Stimulated activated CD4-positive, alpha-beta T cell treated with anti-CD3 and anti-CD28 coated beads, Interleukin-15, amount 100 ng/mL, for 48 hours (primary cell): ENCODE data around the gene TBXT.
"Not testable (repeated sequence)": the region's sequence is repeated elsewhere in the genome, so short reads cannot be mapped to it uniquely, and the experiment has no call there.

Experiments used
- DNase-seq, 2 donors: peaks; one replicate each; pipeline ENCODE4 v3.0.0-alpha.2; 2020; ENCODE audit warnings: low read depth in 2 of 2

TBXT gene

GRCh38 chr6:166169549-166170421 is 2.1 kb upstream of the TBXT start:
- no peak for DNase-seq

DNA sequence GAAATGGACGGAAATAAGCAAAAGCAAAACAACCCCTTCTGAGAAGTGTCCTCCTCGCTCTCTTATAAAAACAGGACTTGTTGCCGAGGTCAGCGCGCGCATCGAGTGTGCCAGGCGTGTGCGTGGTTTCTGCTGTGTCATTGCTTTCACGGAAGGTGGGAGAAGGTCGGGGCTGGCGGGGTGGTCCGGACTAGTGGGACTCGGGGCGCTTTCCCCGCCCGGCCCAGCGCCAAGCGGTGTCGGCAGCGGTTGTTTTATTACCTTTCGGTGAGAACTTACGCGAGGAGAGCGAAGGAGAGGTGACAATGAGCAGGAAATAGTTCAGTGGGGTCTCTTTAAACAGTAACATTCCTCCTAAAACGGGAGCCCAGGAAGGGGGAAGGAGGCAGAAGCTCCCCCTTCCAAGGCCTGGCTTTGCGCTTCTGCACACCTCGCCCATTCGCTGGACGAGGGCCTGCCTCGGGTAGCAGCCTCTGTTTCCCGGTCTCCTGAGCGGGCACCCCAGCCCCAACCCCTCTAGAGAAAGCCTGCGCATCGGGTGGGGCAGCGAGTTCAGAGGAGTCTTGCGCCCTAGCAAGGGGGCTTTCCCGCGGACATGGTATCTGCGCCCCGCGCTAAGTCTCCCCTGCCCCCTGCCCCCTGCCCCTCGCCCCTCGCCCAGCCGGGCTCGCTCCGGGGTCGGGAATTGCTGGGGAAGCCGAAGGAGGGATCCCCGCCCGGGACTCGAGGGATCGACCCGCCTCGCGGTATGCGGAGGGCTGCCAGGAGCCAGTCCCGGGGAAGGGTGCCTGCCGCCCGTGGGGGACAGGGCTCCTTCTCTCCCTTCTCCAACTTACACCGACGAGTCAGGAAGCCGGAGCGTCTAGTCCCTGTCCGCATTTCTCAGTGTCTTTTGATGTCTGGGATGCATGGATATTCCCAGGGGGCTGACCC is 1.2 kb upstream of the TBXT start:
- no peak for DNase-seq

DNA sequence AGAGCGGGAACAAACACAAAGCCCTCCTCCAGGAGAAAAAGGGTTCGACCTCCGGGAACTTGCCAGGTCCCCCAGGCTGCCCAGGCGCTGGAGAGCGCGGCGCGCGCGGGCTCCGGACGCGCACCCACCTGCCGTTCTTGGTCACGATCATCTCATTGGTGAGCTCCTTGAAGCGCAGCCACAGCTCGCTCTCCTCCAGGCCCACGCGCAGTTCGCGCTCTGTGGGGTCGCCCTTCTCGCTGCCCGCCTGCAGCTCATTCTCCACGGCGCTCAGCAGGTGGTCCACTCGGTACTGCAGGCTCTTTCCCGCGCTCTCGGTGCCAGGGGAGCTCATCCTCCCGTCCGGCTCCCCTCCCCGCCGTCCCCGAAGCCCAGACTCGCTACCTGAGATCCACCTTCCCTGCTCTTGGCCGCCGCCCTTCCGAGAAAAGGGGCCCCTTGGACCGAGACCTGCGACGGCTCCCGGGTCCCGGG is 356 bp downstream of the TBXT start:
- no peak for DNase-seq

DNA sequence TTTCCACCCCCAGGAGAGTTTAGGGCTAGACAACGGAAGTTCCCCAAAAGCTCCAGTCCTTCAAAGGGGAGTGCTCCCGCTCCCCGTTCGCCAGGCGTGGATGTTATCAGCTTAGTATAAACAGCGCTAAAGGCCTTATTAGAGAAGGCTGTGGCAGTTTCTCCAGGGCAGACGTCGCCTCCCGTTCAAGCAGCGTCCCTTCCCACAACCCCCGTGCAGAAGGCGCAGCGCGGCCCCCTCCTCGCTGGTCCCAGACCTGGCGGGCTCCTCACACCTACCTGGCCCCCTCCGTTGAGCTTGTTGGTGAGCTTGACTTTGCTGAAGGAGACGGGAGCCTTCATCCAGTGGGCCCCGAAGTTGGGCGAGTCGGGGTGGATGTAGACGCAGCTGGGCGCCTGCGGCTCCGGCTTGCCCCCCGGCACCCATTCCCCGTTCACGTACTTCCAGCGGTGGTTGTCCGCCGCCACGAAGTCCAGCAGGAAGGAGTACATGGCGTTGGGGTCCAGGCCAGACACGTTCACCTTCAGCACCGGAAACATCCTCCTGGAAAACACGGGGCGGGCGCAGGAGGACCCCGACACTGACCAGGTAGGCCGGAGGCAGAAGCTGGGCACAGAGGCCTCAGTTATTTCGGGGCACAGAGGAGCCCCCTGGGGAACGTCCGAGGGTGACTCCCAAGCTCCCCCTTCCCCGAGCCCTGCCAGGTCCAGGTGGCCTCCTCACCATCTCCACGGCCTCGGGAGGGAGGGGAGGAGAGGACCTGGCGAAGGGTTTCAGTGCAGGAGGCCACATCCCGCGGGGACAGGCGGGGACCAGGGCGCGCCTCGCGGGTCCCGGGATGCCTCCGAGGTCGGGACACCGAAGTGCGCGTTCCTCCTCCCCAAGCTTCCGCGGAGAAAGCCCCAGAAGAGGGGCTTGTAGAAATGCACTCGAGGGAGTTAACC is 1.1 kb downstream of the TBXT start:
- DNase-seq = no peak

DNA sequence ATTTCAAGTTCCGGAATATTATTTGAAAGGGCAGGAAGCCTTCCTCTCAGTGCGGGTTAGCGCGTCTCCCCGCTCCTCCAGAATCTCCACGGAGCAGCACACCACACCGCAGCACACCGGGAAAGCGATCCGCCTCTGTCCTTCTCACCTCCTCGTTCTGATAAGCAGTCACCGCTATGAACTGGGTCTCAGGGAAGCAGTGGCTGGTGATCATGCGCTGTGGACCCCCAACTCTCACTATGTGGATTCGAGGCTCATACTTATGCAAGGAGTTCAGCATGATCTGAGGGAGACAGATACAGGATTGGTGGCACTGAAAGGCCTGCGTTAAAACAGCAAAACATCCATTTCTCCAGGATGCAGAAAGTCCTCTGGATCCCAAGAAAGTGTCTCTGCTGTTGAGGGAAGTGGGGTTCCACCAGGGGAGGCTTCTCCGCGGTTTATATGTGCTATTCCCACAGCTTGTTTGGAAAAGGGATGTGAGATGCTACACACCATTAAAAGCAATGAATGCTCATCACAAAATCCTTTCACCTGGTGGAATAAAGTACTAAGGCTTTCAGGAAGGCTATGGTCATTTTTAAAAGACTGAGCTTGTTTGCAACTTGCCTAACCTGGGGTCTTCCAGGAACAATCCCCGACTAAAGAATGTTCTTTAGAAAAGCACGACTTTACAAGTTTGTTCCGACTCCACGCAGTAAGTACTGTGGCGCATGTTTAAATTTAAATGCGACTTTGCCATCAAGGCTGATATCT is 1.9 kb downstream of the TBXT start:
- no peak for DNase-seq

- peak; percentile 7 to 44 for DNase-seq
Measured at GRCh38 chr6:166162599-166163342, 4.9 kb downstream of the TBXT start.

DNA sequence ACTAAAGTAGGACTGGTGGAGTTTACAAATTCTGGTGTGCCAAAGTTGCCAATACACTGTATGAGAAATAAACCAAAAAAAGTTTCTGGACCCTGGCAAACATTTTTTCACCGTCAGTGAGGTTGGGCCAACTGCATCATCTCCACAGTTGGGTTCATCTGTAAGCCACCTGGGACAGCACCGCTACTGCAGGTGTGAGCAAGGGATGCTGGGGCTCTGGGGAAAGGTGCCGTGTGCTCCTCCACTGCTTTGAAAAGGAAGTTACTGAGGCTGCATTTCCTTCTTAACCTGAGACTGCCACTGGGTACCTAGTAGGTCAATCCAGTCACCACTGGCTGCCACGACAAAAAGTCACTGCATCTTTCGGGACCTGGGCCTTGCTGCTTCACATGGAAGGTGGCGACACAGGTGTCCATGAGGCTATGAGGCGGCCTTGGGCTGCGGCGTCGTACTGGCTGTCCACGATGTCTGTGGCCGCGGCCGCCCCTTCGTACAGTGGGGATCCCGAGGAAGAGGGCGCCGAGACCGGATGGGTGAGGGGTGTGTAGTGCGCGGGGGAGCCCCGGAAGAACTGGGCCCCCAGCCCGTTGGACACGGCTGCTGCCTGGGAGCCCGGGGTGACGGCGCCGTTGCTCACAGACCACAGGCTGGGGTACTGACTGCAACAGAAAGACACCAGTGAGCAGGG is 9.6 kb downstream of the TBXT start:
- no peak for DNase-seq

DNA sequence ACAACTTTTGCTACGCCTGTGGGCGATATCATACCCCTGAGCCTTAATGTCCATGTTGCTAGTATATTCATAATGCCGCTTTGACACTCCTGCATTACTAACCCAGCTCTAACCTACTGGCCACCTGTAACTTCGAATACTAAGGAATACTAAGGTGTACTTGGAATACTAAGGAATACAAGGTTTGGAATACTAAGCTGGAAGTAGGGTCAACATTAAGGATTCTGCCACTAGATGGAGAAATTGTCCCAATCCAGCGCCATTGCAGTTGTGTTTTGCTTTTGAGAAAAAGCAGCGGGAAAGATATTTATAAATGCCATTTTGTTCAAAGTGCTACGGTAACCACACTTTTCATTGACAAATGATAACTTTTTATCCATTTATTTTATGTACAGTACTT is 10.7 kb downstream of the TBXT start:
- DNase-seq = no peak

DNA sequence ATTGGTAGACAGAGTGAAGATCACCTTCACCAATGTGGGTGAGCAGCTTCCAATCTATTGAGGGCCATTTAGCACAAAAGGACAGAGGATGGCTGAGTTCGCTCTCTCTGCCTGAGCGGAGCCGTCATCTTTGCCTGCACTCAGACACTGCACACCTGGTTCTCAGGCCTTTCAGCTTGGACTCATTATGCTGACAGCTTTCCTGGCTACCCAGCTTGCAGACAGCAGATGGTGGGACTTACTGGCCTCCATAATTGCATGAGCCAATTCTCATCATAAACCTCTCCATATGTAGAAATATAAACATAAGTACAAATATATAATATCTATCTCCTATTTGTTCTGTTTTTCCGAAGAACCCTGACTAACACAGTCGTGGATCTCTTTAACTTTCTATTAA is 13.7 kb downstream of the TBXT start:
- no peak for DNase-seq

GRCh38 chr6:166152660-166153059 is 15.0 kb downstream of the TBXT start:
- DNase-seq = no peak

- no peak for DNase-seq
Measured at GRCh38 chr6:166151798-166152197, 15.9 kb downstream of the TBXT start.

DNA sequence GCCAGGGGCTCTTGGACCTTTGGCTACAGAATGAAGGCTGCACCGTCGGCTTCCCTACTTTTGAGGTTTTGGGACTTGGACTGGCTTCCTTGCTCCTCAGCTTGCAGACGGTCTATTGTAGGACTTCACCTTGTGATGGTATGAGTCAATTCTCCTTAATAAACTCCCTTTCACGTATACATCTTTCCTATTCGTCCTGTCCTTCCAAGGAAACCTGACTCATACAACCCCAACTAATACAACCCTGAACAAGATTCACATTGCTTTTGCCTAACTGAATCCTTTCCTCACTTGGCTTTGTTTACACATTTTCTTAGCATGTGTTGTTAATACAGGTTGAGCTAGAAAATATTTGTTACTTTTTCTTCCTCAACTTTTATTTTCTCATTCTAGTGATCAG is 21.9 kb downstream of the TBXT start:
- DNase-seq = no peak

DNA sequence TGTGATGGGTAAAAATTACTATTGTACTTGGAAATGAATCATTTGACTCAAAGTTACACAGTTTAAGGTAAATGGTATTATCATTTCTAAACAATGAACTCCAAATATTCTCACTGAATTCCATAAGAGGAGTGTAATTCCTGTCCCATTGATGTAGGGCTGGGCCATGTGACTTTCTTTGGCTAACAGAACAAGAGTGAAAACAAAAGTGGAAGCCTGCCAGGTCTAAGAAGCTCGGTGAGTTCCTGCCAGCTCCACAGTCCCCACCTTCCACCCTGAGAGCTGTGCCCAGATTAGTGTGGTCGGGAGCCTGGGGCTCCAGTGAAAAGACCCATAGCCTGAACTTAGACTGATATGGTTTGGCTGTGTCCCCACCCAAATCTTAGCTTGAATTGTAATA is 24.6 kb downstream of the TBXT start:
- DNase-seq = no peak

DNA sequence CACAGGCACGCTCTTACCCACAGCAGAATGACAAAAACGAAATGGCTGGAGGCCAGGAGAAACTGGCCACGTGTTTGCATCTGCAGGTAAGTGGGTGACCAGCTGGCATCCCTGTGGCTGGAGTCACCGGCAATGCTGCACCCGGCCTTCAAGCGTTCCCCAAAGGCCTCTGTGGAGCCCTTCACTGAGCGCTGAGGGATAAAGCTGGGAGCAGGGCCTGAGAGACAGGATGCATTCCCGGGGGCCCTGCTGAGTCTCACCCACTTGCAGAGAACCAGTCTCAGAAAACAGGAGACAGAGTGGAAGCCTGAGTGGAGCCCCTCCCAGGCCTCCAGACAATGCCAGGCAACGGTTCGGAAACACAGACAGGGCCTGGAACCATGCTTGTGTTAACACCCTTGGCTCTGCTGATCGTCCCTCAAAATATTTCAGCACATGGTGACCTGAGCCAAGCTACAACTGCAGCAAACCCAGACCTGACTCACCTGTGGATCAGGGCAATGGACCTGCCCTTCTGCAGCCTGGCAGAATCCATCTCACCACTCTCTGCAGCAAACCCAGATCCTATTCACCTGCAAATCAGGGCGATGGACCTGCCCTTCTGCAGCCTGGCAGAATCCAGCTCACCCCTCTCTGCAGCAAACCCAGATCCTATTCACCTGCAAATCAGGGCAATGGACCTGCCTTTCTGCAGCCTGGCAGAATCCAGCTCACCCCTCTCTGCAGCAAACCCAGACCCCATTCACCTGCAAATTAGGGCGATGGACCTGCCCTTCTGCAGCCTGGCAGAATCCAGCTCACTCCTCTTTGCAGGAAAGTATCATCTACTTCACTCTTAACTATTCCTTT is 39.8 kb downstream of the TBXT start:
- DNase-seq = no peak

DNA sequence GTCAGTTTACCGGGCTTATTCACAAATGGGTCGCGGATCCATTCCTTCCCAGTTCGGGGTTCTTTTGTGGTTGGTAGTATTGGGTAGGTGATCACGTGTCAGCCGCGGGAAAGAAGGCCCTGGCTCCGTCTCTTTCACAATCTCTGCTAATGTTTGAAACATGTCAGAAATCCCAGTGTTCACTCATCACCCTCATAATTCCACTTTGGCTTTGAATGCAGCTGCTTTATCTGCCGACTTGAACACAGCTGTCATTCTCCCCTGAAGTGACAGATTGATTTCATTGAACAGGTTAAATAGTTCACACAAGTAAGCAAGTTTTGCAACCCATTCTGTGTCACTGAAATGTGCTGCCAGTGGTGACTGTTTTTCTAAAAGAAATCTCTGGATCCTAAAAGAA is 44.5 kb downstream of the TBXT start:
- DNase-seq = not testable (repeated sequence)

DNA sequence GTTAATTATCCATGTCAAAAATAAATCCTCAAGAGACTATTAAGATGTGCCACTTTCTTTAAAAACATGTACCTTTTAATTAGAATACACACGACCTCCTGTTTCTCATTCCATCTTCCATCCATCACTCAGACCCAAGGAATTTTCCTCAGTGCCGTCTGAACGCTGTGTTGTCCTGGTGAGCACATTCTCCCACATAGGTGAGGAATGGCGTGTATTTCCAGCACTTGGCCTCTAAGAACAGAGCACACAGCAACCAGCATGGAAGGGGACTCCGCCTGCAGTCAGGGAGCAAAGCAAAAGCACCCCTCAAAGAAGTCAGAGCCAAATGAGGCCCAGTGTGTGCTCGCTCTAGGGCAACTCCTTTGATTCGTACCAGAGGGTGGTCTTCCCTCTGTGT is 45.9 kb downstream of the TBXT start:
- DNase-seq = no peak

GRCh38 chr6:166119116-166119911 is 48.3 kb downstream of the TBXT start:
- no peak for DNase-seq

DNA sequence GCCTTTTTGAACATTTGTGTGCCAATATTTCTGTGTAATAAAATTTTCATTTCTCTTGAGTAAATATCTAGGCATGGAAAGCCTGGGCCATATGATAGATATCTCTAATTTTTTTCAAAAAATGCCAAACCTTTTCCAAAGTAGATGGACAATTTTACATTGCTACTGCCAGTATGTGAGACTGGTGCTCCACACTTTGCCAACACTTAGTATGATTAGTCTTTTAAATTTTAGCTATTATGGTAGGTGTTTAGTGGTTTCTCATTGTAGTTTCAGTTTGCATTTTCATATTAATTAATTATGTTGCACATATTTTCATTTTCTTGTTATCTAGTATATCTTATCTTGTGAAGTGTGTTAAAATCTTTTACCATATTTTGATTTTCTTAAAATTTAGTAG is 52.0 kb downstream of the TBXT start:
- no peak for DNase-seq
